HepG2 (cell line): ENCODE data around the gene COPS7A. TPM values are rescaled to one million over a fixed set of nuclear protein-coding genes. Genes with fewer than 3 reads are reported as not detected.

Source experiments
- ATAC-seq: fragments of 200-7000 bp; cut with Tn5 transposase; 3 replicates; pipeline ENCODE4 v1.9.1; 2020; ENCODE audit warnings: mild to moderate bottlenecking, moderate library complexity
- BruUV-seq: library from RNA; stranded (reverse); fragments of 400-500 nt; replicated peaks from 2 replicates; lab custom pipeline; 2021; lab: Mats Ljungman, UMichigan
- CTCF ChIA-PET: fragments of 300-600 bp; formaldehyde crosslinking; extraction: SDS; loops from one replicate; lab custom pipeline; 2021; ENCODE audit warnings: low total read pairs, inconsistent platforms, low intra/inter-chr PET ratio; lab: Yijun Ruan, JAX
- POLR2A ChIA-PET: fragments of 350-600 bp; sonication (Branson Sonifier 250); formaldehyde crosslinking; loops from one replicate; lab custom pipeline; 2020; ENCODE audit warnings: antibody characterized with exemption, inconsistent platforms; lab: Yijun Ruan, JAX
- DNase-seq: peaks from one replicate; pipeline ENCODE4 v3.0.0-alpha.2; 2015; ENCODE audit warnings: low spot score
- FAIRE-seq: peaks from 3 replicates; lab custom pipeline; 2011; peaks lifted over from hg19 to GRCh38; lab: Jason Lieb, UNC
- H2AFZ ChIP-seq: one replicate; pipeline ENCODE4 v1.6.1; 2011; ENCODE audit warnings: low read length, inconsistent platforms
- H3K27ac ChIP-seq: fragments of 300-600 bp; 3 replicates; pipeline ENCODE4 v1.8.0; 2011; ENCODE audit warnings: mixed run types, mild to moderate bottlenecking, mixed read lengths, low read length, inconsistent platforms; ENCODE audit not compliant: insufficient read depth; ENCODE audit errors: extremely low read length
- H3K27me3 ChIP-seq, 2 experiments: fragments of 200-600 bp in 1 of 2; 2 replicates in 1 of 2; 3 replicates in 1 of 2; pipeline versions ENCODE4 v1.6.0 to v1.8.0; 2011; ENCODE audit warnings: low read length in 2 of 2, mild to moderate bottlenecking in 2 of 2, moderate library complexity in 2 of 2, inconsistent platforms in 1 of 2; ENCODE audit not compliant: insufficient read depth in 2 of 2, control insufficient read depth in 1 of 2
- H3K36me3 ChIP-seq, 2 experiments: fragments of 200-600 bp in 1 of 2; replicated peaks in 1 of 2; 2 replicates in 1 of 2; 3 replicates in 1 of 2; pipeline versions ENCODE4 v1.5.1 to v1.8.0; 2011; ENCODE audit warnings: low read length in 2 of 2, inconsistent platforms in 1 of 2; ENCODE audit not compliant: insufficient read depth in 2 of 2, control insufficient read depth in 1 of 2
- H3K4me1 ChIP-seq: 2 replicates; pipeline ENCODE4 v1.5.1; 2012; ENCODE audit warnings: low read length, inconsistent platforms; ENCODE audit not compliant: insufficient read depth
- H3K4me2 ChIP-seq: 2 replicates; pipeline ENCODE4 v1.6.0; 2011; ENCODE audit warnings: low read depth, low read length, inconsistent platforms
- H3K4me3 ChIP-seq, 3 experiments: fragments of 200-600 bp in 1 of 3; sonication (generic), shearing (Covaris generic) in 1 of 3; replicated peaks in 1 of 3; 2 replicates each; pipeline ENCODE4 v1.5.1; 2011 to 2016; ENCODE audit warnings: low read length in 3 of 3, inconsistent platforms in 2 of 3, low read depth in 2 of 3, mild to moderate bottlenecking in 2 of 3, control low read depth in 1 of 3, mixed read lengths in 1 of 3; ENCODE audit not compliant: insufficient read depth in 1 of 3
- H3K79me2 ChIP-seq: one replicate; pipeline ENCODE4 v1.6.1; 2011; ENCODE audit warnings: low read length, inconsistent platforms; ENCODE audit not compliant: insufficient read depth
- H3K9ac ChIP-seq: 2 replicates; pipeline ENCODE4 v1.6.0; 2011; ENCODE audit warnings: mild to moderate bottlenecking, low read depth, low read length, inconsistent platforms; ENCODE audit not compliant: insufficient read depth
- H3K9me3 ChIP-seq: 2 replicates; pipeline ENCODE4 v1.5.1; 2012; ENCODE audit warnings: mild to moderate bottlenecking, low read length
- H4K20me1 ChIP-seq: 2 replicates; pipeline ENCODE4 v1.6.0; 2011; ENCODE audit warnings: inconsistent platforms, mild to moderate bottlenecking, low read length, moderate library complexity; ENCODE audit not compliant: insufficient read depth
- ETV5 ChIP-seq: IDR thresholded peaks from 2 replicates; pipeline ENCODE4 v1.6.1; 2018; ENCODE audit warnings: missing biosample characterization, missing genetic modification reagents, inconsistent platforms, borderline replicate concordance
- FOXM1 ChIP-seq: sonication (generic); formaldehyde crosslinking; IDR thresholded peaks from 2 replicates; pipeline ENCODE4 v1.5.0; 2020; ENCODE audit warnings: missing genetic modification reagents
- HNRNPK ChIP-seq: fragments of 200-400 bp; formaldehyde crosslinking; IDR thresholded peaks from 2 replicates; pipeline ENCODE4 v1.6.1; 2018; ENCODE audit warnings: low read length, low read depth, moderate library complexity, mild to moderate bottlenecking; ENCODE audit not compliant: poor library complexity, severe bottlenecking
- KDM4B ChIP-seq: sonication (generic); formaldehyde crosslinking; IDR thresholded peaks from 2 replicates; pipeline ENCODE4 v1.4.0; 2020; ENCODE audit warnings: missing genetic modification reagents
- NCOR1 ChIP-seq: fragments of 200-600 bp; sonication (generic); IDR thresholded peaks from 2 replicates; pipeline ENCODE4 v1.7.0; 2017; ENCODE audit warnings: antibody characterized with exemption, low read length, borderline replicate concordance
- NFE2L2 ChIP-seq: fragments of 150-350 bp; IDR thresholded peaks from 2 replicates; pipeline ENCODE4 v1.6.1; 2014; ENCODE audit warnings: low read length
- ONECUT2 ChIP-seq: sonication (generic); formaldehyde crosslinking; IDR thresholded peaks from 2 replicates; pipeline ENCODE4 v1.4.0; 2020; ENCODE audit warnings: missing genetic modification reagents
- PCBP1 ChIP-seq: fragments of 200-400 bp; formaldehyde crosslinking; IDR thresholded peaks from 2 replicates; pipeline ENCODE4 v1.6.1; 2017; ENCODE audit warnings: mild to moderate bottlenecking, low read depth, low read length, borderline replicate concordance
- PITX1 ChIP-seq: sonication (generic); formaldehyde crosslinking; IDR thresholded peaks from 2 replicates; pipeline ENCODE4 v1.5.1; 2020; ENCODE audit warnings: mild to moderate bottlenecking, missing genetic modification reagents
- POLR2A ChIP-seq, 2 experiments: IDR thresholded peaks; 2 replicates each; pipeline ENCODE4 v1.6.1; 2011; ENCODE audit warnings: low read depth in 2 of 2, low read length in 2 of 2, mild to moderate bottlenecking in 1 of 2, moderate library complexity in 1 of 2; ENCODE audit not compliant: insufficient read depth in 1 of 2
- RBFOX2 ChIP-seq: fragments of 200-400 bp; formaldehyde crosslinking; IDR thresholded peaks from 2 replicates; pipeline ENCODE4 v1.6.1; 2017; ENCODE audit warnings: low read depth, mild to moderate bottlenecking, low read length
- ZNF552 ChIP-seq: sonication (generic); formaldehyde crosslinking; IDR thresholded peaks from 2 replicates; pipeline ENCODE4 v1.9.0; 2022; ENCODE audit warnings: missing genetic modification reagents, mild to moderate bottlenecking, borderline replicate concordance
- ZNF619 ChIP-seq: sonication (generic); formaldehyde crosslinking; IDR thresholded peaks from 2 replicates; pipeline ENCODE4 v1.4.0; 2020; ENCODE audit warnings: mild to moderate bottlenecking, missing genetic modification reagents
- ZNF674 ChIP-seq: sonication (generic); formaldehyde crosslinking; IDR thresholded peaks from 2 replicates; pipeline ENCODE4 v1.5.0; 2020; ENCODE audit warnings: low read depth, mild to moderate bottlenecking, missing genetic modification reagents
- ZNF770 ChIP-seq: sonication (generic); formaldehyde crosslinking; IDR thresholded peaks from 2 replicates; pipeline ENCODE4 v1.5.0; 2020; ENCODE audit warnings: mild to moderate bottlenecking, missing genetic modification reagents
- ZSCAN9 ChIP-seq: IDR thresholded peaks from 2 replicates; pipeline ENCODE4 v1.6.1; 2016; ENCODE audit warnings: borderline replicate concordance
- WGBS: methylation state at CpG from one replicate; pipeline ENCODE4 v1.1.6; 2017; ENCODE audit warnings: low lambda C conversion rate; 5-methylcytosine and 5-hydroxymethylcytosine counted together
- in situ Hi-C: cut with HindIII; loops from 2 replicates; pipeline ENCODE4 v1.10.0; 2017; ENCODE audit warnings: low pct_unique_long_range_greater_than_20kb; ENCODE audit not compliant: extremely low pct_ligation_motif_present
- intact Hi-C: fragments of 100-400 bp; cut with micrococcal nuclease; formaldehyde crosslinking; loops from one replicate; pipeline ENCODE4 v1.10.0; 2022; ENCODE audit not compliant: unreplicated experiment
- polyA plus RNA-seq, 8 experiments: library from polyadenylated mRNA; depleted of rRNA in 3 of 8; stranded (reverse) in 7 of 8; unstranded in 1 of 8; fragments of >200 nt; fragmentation: Illumina TruSeq in 4 of 8; extraction: Trizol in 4 of 8; gene quantifications; 2 replicates each; pipeline versions ENCODE4 v1.2.1 to v1.2.3, GENCODE V29; 2011 to 2016; ENCODE audit warnings: low read depth in 4 of 8, missing spikeins in 1 of 8, mixed read lengths in 1 of 8; ENCODE audit not compliant: insufficient read depth in 1 of 8
- total RNA-seq, 5 experiments: library from RNA; depleted of rRNA; stranded (reverse); fragments of >200 nt; fragmentation: Illumina TruSeq; extraction: Trizol; gene quantifications; 2 replicates each; pipeline ENCODE4 v1.2.3, GENCODE V29; 2016; ENCODE audit warnings: low read depth in 1 of 5
- TF ChIP-seq, protein P1 (sequence below): sonication (generic); formaldehyde crosslinking; IDR thresholded peaks from 2 replicates; pipeline ENCODE4 v1.5.1; 2020; ENCODE audit warnings: mild to moderate bottlenecking, missing genetic modification reagents, borderline replicate concordance
- TF ChIP-seq, protein P2 (sequence below): sonication (generic); formaldehyde crosslinking; IDR thresholded peaks from 2 replicates; pipeline ENCODE4 v1.5.0; 2020; ENCODE audit warnings: missing genetic modification reagents, mild to moderate bottlenecking, borderline replicate concordance
- TF ChIP-seq, protein P3 (sequence below), 2 experiments: fragments of 450-650 bp in 1 of 2; sonication (generic) in 1 of 2; formaldehyde crosslinking; IDR thresholded peaks; 2 replicates each; pipeline versions ENCODE4 v1.5.0 to v1.8.0; 2020 to 2022; ENCODE audit warnings: mild to moderate bottlenecking in 1 of 2, missing genetic modification reagents in 1 of 2
- TF ChIP-seq, protein P4 (sequence below): IDR thresholded peaks from 2 replicates; pipeline ENCODE4 v1.6.1; 2012; ENCODE audit warnings: inconsistent platforms

The COPS7A gene
- total and polyA plus RNA-seq, 2 of the 13 experiments (the other 11 are each of a cell fraction or from before 2014, with no cell fraction given): 40.0 to 73.6 TPM

DNA sequence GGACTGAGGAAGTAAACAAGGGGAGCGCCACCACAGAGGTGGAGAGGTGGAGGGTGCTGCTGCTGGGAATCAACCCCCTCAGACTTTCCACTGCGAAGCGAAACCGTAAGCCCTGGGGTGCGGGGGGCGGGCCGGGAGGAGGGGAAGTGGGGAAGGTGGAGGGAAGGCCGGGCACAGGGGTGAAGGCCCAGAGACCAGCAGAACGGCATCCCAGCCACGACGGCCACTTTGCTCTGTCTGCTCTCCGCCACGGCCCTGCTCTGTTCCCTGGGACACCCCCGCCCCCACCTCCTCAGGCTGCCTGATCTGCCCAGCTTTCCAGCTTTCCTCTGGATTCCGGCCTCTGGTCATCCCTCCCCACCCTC is 48.5 kb downstream of the COPS7A start, which contains the start of gene LAG3:
LAG3 (plus strand) TSS at position 190 of the 365 bp plus-strand sequence. CDS start 333 bp downstream, outside the sequence.
- 75% methylated on average over 13 of the region's 15 CpGs for WGBS
- BruUV-seq: no TSS peak
- no peak within 1 kb of the TSS for H3K4me3 ChIP-seq
- no peak within 1 kb of the TSS for H3K27ac ChIP-seq
- no peaks in the 10 kb centered on the region for H3K9me3 ChIP-seq
- H3K9ac ChIP-seq: no peak within 1 kb of the TSS
- CTCF ChIA-PET: no interaction called here
- intact Hi-C loops (no loop called here), in situ Hi-C loops (no loop called here)
- DNase-seq (no peak), FAIRE-seq (no peak), ATAC-seq (no peak)
- H3K79me2 ChIP-seq: peaks cover 15% of the 10 kb centered on the region
- no peak within 1 kb of the TSS for H3K4me2 ChIP-seq
- TF ChIP-seq RBFOX2 (peak; percentile 39; the same call in 1 of the 2 replicates), ZNF674 (no peak), ETV5 (CRISPR knock-in tag) (no peak), NCOR1 (no peak), NFE2L2 (no peak), HNRNPK (peak; percentile 55), PITX1 (no peak), ZNF770 (CRISPR knock-in tag) (no peak), ONECUT2 (CRISPR knock-in tag) (no peak), ZSCAN9 (CRISPR knock-in tag) (no peak), KDM4B (CRISPR knock-in tag) (no peak), POLR2A (IDR thresholded peaks at IDR 0.05; ENCODE audit: insufficient read depth in 1 of 2, low read depth in 2 of 2, low read length in 2 of 2) (no peak), ZNF552 (CRISPR knock-in tag) (no peak), ZNF619 (CRISPR knock-in tag) (no peak), FOXM1 (no peak), PCBP1 (peak; percentile 73; the same call in 1 of the 2 replicates)
- TF ChIP-seq, protein P1, sequence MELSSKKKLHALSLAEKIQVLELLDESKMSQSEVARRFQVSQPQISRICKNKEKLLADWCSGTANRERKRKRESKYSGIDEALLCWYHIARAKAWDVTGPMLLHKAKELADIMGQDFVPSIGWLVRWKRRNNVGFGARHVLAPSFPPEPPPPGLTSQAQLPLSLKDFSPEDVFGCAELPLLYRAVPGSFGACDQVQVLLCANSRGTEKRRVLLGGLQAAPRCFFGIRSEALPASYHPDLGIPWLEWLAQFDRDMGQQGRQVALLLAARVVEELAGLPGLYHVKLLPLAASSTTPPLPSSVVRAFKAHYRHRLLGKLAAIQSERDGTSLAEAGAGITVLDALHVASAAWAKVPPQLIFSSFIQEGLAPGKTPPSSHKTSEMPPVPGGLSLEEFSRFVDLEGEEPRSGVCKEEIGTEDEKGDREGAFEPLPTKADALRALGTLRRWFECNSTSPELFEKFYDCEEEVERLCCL (CRISPR knock-in tag): no peak
- TF ChIP-seq, protein P2, sequence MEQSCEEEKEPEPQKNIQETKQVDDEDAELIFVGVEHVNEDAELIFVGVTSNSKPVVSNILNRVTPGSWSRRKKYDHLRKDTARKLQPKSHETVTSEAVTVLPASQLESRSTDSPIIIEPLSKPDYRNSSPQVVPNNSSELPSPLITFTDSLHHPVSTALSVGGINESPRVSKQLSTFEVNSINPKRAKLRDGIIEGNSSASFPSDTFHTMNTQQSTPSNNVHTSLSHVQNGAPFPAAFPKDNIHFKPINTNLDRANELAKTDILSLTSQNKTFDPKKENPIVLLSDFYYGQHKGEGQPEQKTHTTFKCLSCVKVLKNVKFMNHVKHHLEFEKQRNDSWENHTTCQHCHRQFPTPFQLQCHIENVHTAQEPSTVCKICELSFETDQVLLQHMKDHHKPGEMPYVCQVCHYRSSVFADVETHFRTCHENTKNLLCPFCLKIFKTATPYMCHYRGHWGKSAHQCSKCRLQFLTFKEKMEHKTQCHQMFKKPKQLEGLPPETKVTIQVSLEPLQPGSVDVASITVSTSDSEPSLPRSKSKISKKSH (CRISPR knock-in tag): no peak
- TF ChIP-seq, protein P3, sequence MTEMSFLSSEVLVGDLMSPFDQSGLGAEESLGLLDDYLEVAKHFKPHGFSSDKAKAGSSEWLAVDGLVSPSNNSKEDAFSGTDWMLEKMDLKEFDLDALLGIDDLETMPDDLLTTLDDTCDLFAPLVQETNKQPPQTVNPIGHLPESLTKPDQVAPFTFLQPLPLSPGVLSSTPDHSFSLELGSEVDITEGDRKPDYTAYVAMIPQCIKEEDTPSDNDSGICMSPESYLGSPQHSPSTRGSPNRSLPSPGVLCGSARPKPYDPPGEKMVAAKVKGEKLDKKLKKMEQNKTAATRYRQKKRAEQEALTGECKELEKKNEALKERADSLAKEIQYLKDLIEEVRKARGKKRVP (CRISPR knock-in tag; IDR thresholded peaks at IDR 0.05): no peak
- TF ChIP-seq, protein P4, sequence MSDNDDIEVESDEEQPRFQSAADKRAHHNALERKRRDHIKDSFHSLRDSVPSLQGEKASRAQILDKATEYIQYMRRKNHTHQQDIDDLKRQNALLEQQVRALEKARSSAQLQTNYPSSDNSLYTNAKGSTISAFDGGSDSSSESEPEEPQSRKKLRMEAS: 0 out of 2 replicates have a peak, but pooled peaks have one; percentile 7
- H3K27me3 ChIP-seq: no peaks in the 10 kb centered on the region
- POLR2A ChIA-PET: interaction anchor here (8.3 kb wide), 1 partner anchor 19 kb away, joined by 162 read pairs; the partner anchor contains the start of gene MLF2
- H4K20me1 ChIP-seq: 0 out of 2 replicates have a peak, but pooled peaks cover 6% of the 10 kb centered on the region
- H3K4me1 ChIP-seq: peaks cover 82% of the 10 kb centered on the region
- peaks cover 0 to 11% of the 10 kb centered on the region in 2 experiments; a peak in 1 of 5 replicates for H3K36me3 ChIP-seq
- H2AFZ ChIP-seq: no peak within 1 kb of the TSS
